Gastroesophageal sphincter (tissue), 3 donors: ENCODE measurements around the gene GUCY1A1.

Experiments used
- EP300 ChIP-seq: sonication (generic); formaldehyde crosslinking; IDR thresholded peaks from one replicate; pipeline ENCODE4 v1.6.1; 2017; ENCODE audit warnings: antibody characterized with exemption, mild to moderate bottlenecking
- TF ChIP-seq, protein P1 (sequence below), 4 experiments: fragments of 200-600 bp in 2 of 4; fragments of 450-650 bp in 2 of 4; sonication (generic) in 1 of 4; IDR thresholded peaks; one replicate each; pipeline ENCODE4 v1.5.1; 2017 to 2019; ENCODE audit warnings: antibody characterized with exemption in 4 of 4, mild to moderate bottlenecking in 2 of 4, moderate library complexity in 2 of 4

DNA sequence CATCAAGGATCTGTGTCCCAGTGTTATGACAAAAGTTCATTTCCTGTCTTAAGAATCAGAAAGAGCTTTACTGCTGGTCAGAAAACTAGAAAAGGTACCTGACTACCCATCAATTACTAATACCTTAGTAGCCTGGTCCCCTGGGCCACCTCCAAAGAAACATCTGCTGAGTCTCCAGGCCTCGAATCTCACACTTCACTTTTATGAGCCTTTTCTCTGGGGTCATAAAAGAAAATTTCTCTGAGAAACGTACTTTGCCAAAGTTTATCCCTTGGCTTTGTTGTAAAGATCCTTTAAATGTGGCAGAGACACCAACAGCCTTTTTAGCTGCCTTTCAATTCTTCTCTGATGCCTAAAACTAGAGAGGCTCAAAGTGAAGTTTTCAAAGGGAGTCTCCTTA lies 17.8 kb downstream of the GUCY1A1 start:
- TF ChIP-seq, protein P1, sequence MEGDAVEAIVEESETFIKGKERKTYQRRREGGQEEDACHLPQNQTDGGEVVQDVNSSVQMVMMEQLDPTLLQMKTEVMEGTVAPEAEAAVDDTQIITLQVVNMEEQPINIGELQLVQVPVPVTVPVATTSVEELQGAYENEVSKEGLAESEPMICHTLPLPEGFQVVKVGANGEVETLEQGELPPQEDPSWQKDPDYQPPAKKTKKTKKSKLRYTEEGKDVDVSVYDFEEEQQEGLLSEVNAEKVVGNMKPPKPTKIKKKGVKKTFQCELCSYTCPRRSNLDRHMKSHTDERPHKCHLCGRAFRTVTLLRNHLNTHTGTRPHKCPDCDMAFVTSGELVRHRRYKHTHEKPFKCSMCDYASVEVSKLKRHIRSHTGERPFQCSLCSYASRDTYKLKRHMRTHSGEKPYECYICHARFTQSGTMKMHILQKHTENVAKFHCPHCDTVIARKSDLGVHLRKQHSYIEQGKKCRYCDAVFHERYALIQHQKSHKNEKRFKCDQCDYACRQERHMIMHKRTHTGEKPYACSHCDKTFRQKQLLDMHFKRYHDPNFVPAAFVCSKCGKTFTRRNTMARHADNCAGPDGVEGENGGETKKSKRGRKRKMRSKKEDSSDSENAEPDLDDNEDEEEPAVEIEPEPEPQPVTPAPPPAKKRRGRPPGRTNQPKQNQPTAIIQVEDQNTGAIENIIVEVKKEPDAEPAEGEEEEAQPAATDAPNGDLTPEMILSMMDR (IDR thresholded peaks at IDR 0.05): no peak
- TF ChIP-seq EP300: no peak
